HG02943 (cell line): ENCODE measurements around the gene MPEG1.
A peak's percentile ranks its signal among the peaks of the same experiment; 100 is the strongest.

Experiments used
- ATAC-seq: cut with Tn5 transposase; IDR thresholded peaks from one replicate; pipeline ENCODE4 v1.9.1; 2021; ENCODE audit warnings: mild to moderate bottlenecking, low read depth, moderate library complexity; ENCODE audit not compliant: unreplicated experiment

The MPEG1 gene

GRCh38 chr11:59173080-59173963 is 39.4 kb downstream of the MPEG1 start:
- ATAC-seq: no peak

GRCh38 chr11:59172345-59173079 is 40.2 kb downstream of the MPEG1 start:
- peak; percentile 34 for ATAC-seq

GRCh38 chr11:59171508-59172322 is 41.0 kb downstream of the MPEG1 start, which contains the start of gene DTX4:
Gene DTX4 (plus strand): TSS chr11:59172132. CDS start chr11:59172596, 464 bp downstream.
- peak; percentile 77 for ATAC-seq

GRCh38 chr11:59164028-59164427 is 48.7 kb downstream of the MPEG1 start:
- ATAC-seq: no peak
